GM20000 (cell line): ENCODE measurements around the gene LDHAL6B.

Source experiments
- DNase-seq: peaks from one replicate; pipeline ENCODE4 v3.0.0; 2012; ENCODE audit warnings: low spot score
- CTCF ChIP-seq: IDR thresholded peaks from 2 replicates; pipeline ENCODE4 v1.5.1; 2012; ENCODE audit warnings: mild to moderate bottlenecking, control low read depth; ENCODE audit errors: extremely low read depth, missing control alignments

The LDHAL6B gene

GRCh38 chr15:59191855-59192237 lies 14.8 kb upstream of the LDHAL6B start:
- no peak for DNase-seq
- no peak for TF ChIP-seq CTCF

GRCh38 chr15:59194639-59195325 lies 11.9 kb upstream of the LDHAL6B start:
- TF ChIP-seq CTCF = no peak

GRCh38 chr15:59196416-59196815 lies 10.2 kb upstream of the LDHAL6B start:
- no peak for DNase-seq
- TF ChIP-seq CTCF = no peak

More at GRCh38 chr15:59194639-59195325, 11.9 kb upstream of the LDHAL6B start:
- DNase-seq = no peak

- TF ChIP-seq CTCF = no peak
Observed at GRCh38 chr15:59197454-59197853, 9.2 kb upstream of the LDHAL6B start.

GRCh38 chr15:59199626-59200465 lies 6.8 kb upstream of the LDHAL6B start:
- no peak for DNase-seq
- TF ChIP-seq CTCF = no peak

More at GRCh38 chr15:59197454-59197853, 9.2 kb upstream of the LDHAL6B start:
- DNase-seq = no peak

GRCh38 chr15:59200560-59200959 lies 6.1 kb upstream of the LDHAL6B start:
- no peak for TF ChIP-seq CTCF
- DNase-seq = no peak

- TF ChIP-seq CTCF = no peak
- DNase-seq = no peak
Observed at GRCh38 chr15:59203008-59203407, 3.6 kb upstream of the LDHAL6B start.
